ENCODE measurements around the gene PTRH1. TPM values are rescaled to one million over a fixed set of nuclear protein-coding genes. Genes with fewer than 3 reads are reported as not detected.

The PTRH1 gene
- total RNA-seq, 1 donor from 2014 or later, result 8.0 TPM

- Histone ChIP-seq H3K36me3 (peaks cover 7% of the 10 kb centered on the region), H3K4me1 (peaks cover 10% of the 10 kb centered on the region), H3K27ac (no peak overlapping the region), H3K27me3 (no peaks in the 10 kb centered on the region), H3K9me3 (no peaks in the 10 kb centered on the region), H3K4me3 (no peak overlapping the region)
- DNase-seq (no peak), ATAC-seq (no peak)
- TF ChIP-seq CTCF (IDR thresholded peaks at IDR 0.05), result no peak
- intact Hi-C loops (cut with DNase I), result loop anchor here (10.0 kb wide), 1 partner anchor 232 kb away; no protein-coding TSS in a partner anchor
Observed at GRCh38 chr9:127726871-127727270, 11.4 kb upstream of the PTRH1 start.

DNA sequence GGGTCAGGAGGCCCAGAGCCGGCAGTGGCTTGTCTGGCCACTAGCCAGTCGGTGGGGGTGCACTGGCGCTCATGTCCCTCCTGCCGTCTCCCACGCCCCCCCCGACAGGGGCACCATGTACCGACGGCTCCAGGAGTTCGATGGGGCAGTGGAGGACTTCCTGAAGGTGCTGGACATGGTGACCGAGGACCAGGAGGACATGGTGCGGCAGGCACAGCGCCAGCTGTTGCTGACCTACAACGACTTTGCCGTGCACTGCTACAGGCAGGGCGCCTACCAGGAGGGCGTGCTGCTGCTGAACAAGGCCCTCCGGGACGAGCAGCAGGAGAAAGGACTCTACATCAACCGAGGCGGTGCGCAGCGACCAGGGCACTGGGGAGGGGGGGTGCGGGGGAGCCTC lies 8.5 kb upstream of the PTRH1 start:
- no peak overlapping the region for H3K4me3 ChIP-seq
- H3K36me3 ChIP-seq, result no peaks in the 10 kb centered on the region
- peaks cover 10% of the 10 kb centered on the region for H3K4me1 ChIP-seq
- H3K27me3 ChIP-seq, result no peaks in the 10 kb centered on the region
- DNase-seq (no peak), ATAC-seq (peak; percentile 48)
- intact Hi-C loops (cut with DNase I), result loop anchor here (10.0 kb wide), 1 partner anchor 229 kb away; no protein-coding TSS in a partner anchor
- H3K9me3 ChIP-seq, result no peaks in the 10 kb centered on the region
- TF ChIP-seq CTCF (IDR thresholded peaks at IDR 0.05), result no peak
- H3K27ac ChIP-seq, result no peak overlapping the region

- H3K4me3 ChIP-seq, result no peak overlapping the region
- ATAC-seq, result peak; percentile 73
- no peak for TF ChIP-seq CTCF (IDR thresholded peaks at IDR 0.05)
- no peaks in the 10 kb centered on the region for H3K27me3 ChIP-seq
- H3K9me3 ChIP-seq, result no peaks in the 10 kb centered on the region
- peaks cover 10% of the 10 kb centered on the region for H3K4me1 ChIP-seq
- intact Hi-C loops (cut with DNase I), result loop anchor here (10.0 kb wide), 1 partner anchor 229 kb away; no protein-coding TSS in a partner anchor
- no peak for DNase-seq
- H3K27ac ChIP-seq, result no peak overlapping the region
- no peaks in the 10 kb centered on the region for H3K36me3 ChIP-seq
Observed at GRCh38 chr9:127723444-127723843, 8.0 kb upstream of the PTRH1 start.

GRCh38 chr9:127723013-127723412 lies 7.5 kb upstream of the PTRH1 start:
- H3K36me3 ChIP-seq, result no peaks in the 10 kb centered on the region
- intact Hi-C loops (cut with DNase I), result loop anchor here (10.0 kb wide), 1 partner anchor 228 kb away; no protein-coding TSS in a partner anchor
- no peak for ATAC-seq
- no peaks in the 10 kb centered on the region for H3K9me3 ChIP-seq
- no peaks in the 10 kb centered on the region for H3K27me3 ChIP-seq
- peaks cover 10% of the 10 kb centered on the region for H3K4me1 ChIP-seq
- no peak overlapping the region for H3K27ac ChIP-seq
- TF ChIP-seq CTCF (IDR thresholded peaks at IDR 0.05), result no peak
- H3K4me3 ChIP-seq, result no peak overlapping the region
- DNase-seq, result no peak

- intact Hi-C loops (cut with DNase I), result loop anchor here (10.0 kb wide), 1 partner anchor 227 kb away; no protein-coding TSS in a partner anchor
- no peak for ATAC-seq
Observed at GRCh38 chr9:127722055-127722745, 6.7 kb upstream of the PTRH1 start.

More at GRCh38 chr9:127722055-127722745, 6.7 kb upstream of the PTRH1 start:
- H3K9me3 ChIP-seq, result no peaks in the 10 kb centered on the region
- no peak overlapping the region for H3K27ac ChIP-seq
- H3K36me3 ChIP-seq, result no peaks in the 10 kb centered on the region
- no peak for TF ChIP-seq CTCF (IDR thresholded peaks at IDR 0.05)
- H3K27me3 ChIP-seq, result no peaks in the 10 kb centered on the region
- no peak for DNase-seq
- H3K4me3 ChIP-seq, result no peak overlapping the region
- H3K4me1 ChIP-seq, result peaks cover 10% of the 10 kb centered on the region
